Activated CD4-positive, alpha-beta T cell treated with anti-CD3 and anti-CD28 coated beads, Interleukin-2, amount 50 U/mL, for 4 hours (primary cell): ENCODE measurements around the gene CD83.

Experiments
- DNase-seq, 2 experiments: peaks; one replicate each; pipeline ENCODE4 v3.0.0-alpha.2; 2020

Gene CD83

GRCh38 chr6:14092316-14092715, 25.3 kb upstream of the CD83 start:
- no peak for DNase-seq

GRCh38 chr6:14092838-14093789, 24.5 kb upstream of the CD83 start:
- DNase-seq, result no peak

GRCh38 chr6:14094721-14095120, 22.9 kb upstream of the CD83 start:
- DNase-seq, result no peak

- DNase-seq, result no peak
These were observed 22.1 kb upstream of the CD83 start for GRCh38 chr6:14095437-14095836.

- no peak for DNase-seq
These were observed 17.4 kb upstream of the CD83 start for GRCh38 chr6:14100138-14100537.

- DNase-seq, result no peak
These were observed 16.6 kb upstream of the CD83 start for GRCh38 chr6:14100966-14101365.

GRCh38 chr6:14102383-14102782, 15.2 kb upstream of the CD83 start:
- no peak for DNase-seq

- no peak for DNase-seq
These were observed 12.0 kb upstream of the CD83 start for GRCh38 chr6:14105547-14105946.

- no peak for DNase-seq
These were observed 10.6 kb upstream of the CD83 start for GRCh38 chr6:14107000-14107399.

GRCh38 chr6:14107711-14108494, 9.7 kb upstream of the CD83 start:
- DNase-seq, result no peak

- DNase-seq, result peak; percentile 4 to 10
These were observed 8.8 kb upstream of the CD83 start for GRCh38 chr6:14108571-14109410.

- DNase-seq, result no peak
These were observed 8.2 kb upstream of the CD83 start for GRCh38 chr6:14109411-14109826.

GRCh38 chr6:14110001-14110818, 7.4 kb upstream of the CD83 start:
- peak; percentile 20 to 35 for DNase-seq

GRCh38 chr6:14113976-14114375, 3.6 kb upstream of the CD83 start:
- DNase-seq, result no peak

GRCh38 chr6:14118091-14118439, 493 bp downstream of the CD83 start:
- DNase-seq, result no peak

GRCh38 chr6:14118446-14118845, 874 bp downstream of the CD83 start:
- DNase-seq, result no peak

- no peak for DNase-seq
These were observed 2.2 kb downstream of the CD83 start for GRCh38 chr6:14119784-14120183.

- DNase-seq, result no peak
These were observed 3.0 kb downstream of the CD83 start for GRCh38 chr6:14120546-14120945.

GRCh38 chr6:14121936-14122344, 4.4 kb downstream of the CD83 start:
- no peak for DNase-seq

- DNase-seq, result no peak
These were observed 6.0 kb downstream of the CD83 start for GRCh38 chr6:14123386-14124111.

- DNase-seq, result no peak
These were observed 7.8 kb downstream of the CD83 start for GRCh38 chr6:14125346-14125745.
